GM19397 (cell line): ENCODE data around the gene USP37.

ENCODE experiments used
- ATAC-seq: cut with Tn5 transposase; IDR thresholded peaks from one replicate; pipeline ENCODE4 v1.9.1; 2021; ENCODE audit warnings: mild to moderate bottlenecking, moderate library complexity; ENCODE audit not compliant: unreplicated experiment

USP37 gene

GRCh38 chr2:218479595-218479994 lies 88.6 kb downstream of the USP37 start:
- ATAC-seq: no peak

GRCh38 chr2:218478544-218478943 lies 89.6 kb downstream of the USP37 start:
- ATAC-seq: no peak

- no peak for ATAC-seq
Measured at GRCh38 chr2:218477247-218477646, 90.9 kb downstream of the USP37 start.

GRCh38 chr2:218476676-218477075 lies 91.5 kb downstream of the USP37 start:
- no peak for ATAC-seq

GRCh38 chr2:218474527-218474926 lies 93.6 kb downstream of the USP37 start:
- ATAC-seq: no peak

- no peak for ATAC-seq
Measured at GRCh38 chr2:218472988-218473387, 95.2 kb downstream of the USP37 start.

GRCh38 chr2:218471982-218472381 lies 96.2 kb downstream of the USP37 start:
- ATAC-seq: no peak

- no peak for ATAC-seq
Measured at GRCh38 chr2:218471036-218471435, 97.1 kb downstream of the USP37 start.

- no peak for ATAC-seq
Measured at GRCh38 chr2:218470448-218470847, 97.7 kb downstream of the USP37 start.

- no peak for ATAC-seq
Measured at GRCh38 chr2:218465987-218466633, 102.0 kb downstream of the USP37 start.

GRCh38 chr2:218458598-218458997 lies 109.6 kb downstream of the USP37 start:
- ATAC-seq: no peak

- no peak for ATAC-seq
Measured at GRCh38 chr2:218456849-218457248, 111.3 kb downstream of the USP37 start.

GRCh38 chr2:218452079-218452478 lies 116.1 kb downstream of the USP37 start:
- ATAC-seq: no peak

- no peak for ATAC-seq
Measured at GRCh38 chr2:218448934-218449333, 119.2 kb downstream of the USP37 start.

GRCh38 chr2:218447072-218447471 lies 121.1 kb downstream of the USP37 start:
- no peak for ATAC-seq

- ATAC-seq: no peak
Measured at GRCh38 chr2:218446547-218446946, 121.6 kb downstream of the USP37 start.

GRCh38 chr2:218445602-218446001 lies 122.5 kb downstream of the USP37 start:
- ATAC-seq: no peak

- ATAC-seq: no peak
Measured at GRCh38 chr2:218444692-218445357, 123.3 kb downstream of the USP37 start.

- no peak for ATAC-seq
Measured at GRCh38 chr2:218438596-218438995, 129.6 kb downstream of the USP37 start.

- no peak for ATAC-seq
Measured at GRCh38 chr2:218437969-218438368, 130.2 kb downstream of the USP37 start.

GRCh38 chr2:218436992-218437391 lies 131.2 kb downstream of the USP37 start:
- no peak for ATAC-seq
